ENCODE results near the gene LENG1. TPM values are rescaled to one million over a fixed set of nuclear protein-coding genes. Genes with fewer than 3 reads are reported as not detected.

Gene LENG1
- total and polyA plus RNA-seq, 8 donors: 2.1 to 9.7 (median 4.8) TPM

DNA sequence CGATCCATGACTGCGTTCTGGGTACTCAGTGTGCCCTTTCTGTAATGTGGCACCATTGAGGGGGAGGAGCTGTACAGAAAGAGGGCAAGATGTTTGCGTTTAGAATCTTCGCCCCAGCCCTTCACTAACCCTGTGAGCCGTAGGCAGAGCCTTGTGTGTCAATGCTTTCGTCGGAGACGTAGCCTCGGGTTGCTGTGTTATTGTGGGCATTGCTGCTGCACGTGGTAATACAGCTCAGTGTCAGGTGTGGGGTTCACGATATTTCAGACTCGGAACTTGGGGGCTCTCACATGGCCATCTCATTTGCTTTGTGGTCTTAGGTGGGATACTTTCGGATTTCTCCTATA is 47.3 kb upstream of the LENG1 start:
- Histone ChIP-seq H3K27me3 (no peaks in the 10 kb centered on the region), H3K27ac (peak overlapping the region in 2 of 4 donors; percentile 91 to 94), H3K36me3 (peaks cover 7 to 44% (median 38%) of the 10 kb centered on the region in 3 donors), H3K4me3 (peak overlapping the region in 1 of 4 donors; percentile 14), H3K9me3 (no peaks in the 10 kb centered on the region), H3K4me1 (peaks cover 30 to 89% (median 69%) of the 10 kb centered on the region in 3 donors)
- FAIRE-seq (no peak), ATAC-seq (no peak), DNase-seq (no peak)
- intact Hi-C loops (cut with DNase I): no loop called here
- no peak for TF ChIP-seq CTCF (IDR thresholded peaks at IDR 0.05)
- WGBS, 2 donors: 77 to 78% methylated on average over 13 of the region's 13 CpGs

DNA sequence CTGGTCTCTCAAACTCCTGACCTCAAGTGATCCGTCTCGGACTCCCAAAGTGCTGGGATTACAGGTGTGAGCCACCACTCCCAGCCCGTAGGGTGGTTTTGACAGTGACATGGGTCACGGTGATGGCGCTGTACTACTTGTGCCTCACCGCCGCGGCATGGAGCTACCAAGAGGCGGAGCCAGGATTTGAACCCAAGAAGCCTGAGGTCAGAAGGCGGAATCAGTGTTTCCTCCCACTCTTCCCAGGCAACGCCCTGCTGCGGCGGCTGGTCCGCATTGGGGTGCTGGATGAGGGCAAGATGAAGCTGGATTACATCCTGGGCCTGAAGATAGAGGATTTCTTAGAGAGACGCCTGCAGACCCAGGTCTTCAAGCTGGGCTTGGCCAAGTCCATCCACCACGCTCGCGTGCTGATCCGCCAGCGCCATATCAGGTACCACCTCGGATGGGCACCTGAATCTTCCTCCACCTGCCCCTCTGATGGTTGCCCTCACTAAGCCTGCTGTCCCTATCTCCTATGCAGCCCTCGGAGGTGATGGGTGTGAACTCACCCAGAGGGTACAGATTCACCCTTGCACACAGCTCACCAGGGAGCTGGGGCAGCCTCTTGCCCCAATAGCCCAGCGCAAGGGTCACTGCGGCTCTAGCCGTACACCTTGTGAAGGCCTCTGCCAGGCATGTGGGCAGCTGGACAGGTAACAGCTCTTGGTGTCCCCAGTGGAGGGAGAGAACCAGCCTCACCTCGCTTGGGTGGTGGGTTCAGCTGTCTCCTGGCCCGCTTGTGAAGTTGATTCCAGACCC is 46.7 kb upstream of the LENG1 start:
- peak overlapping the region in 1 of 4 donors; percentile 14 for H3K4me3 ChIP-seq
- peak overlapping the region in 2 of 4 donors; percentile 91 to 94 for H3K27ac ChIP-seq
- no peak for TF ChIP-seq CTCF (IDR thresholded peaks at IDR 0.05)
- WGBS, 2 donors: 88 to 91% methylated on average over 27 of the region's 27 CpGs
- DNase-seq (peak in 1 of 6 donors; percentile 73), FAIRE-seq (no peak), ATAC-seq (no peak)
- intact Hi-C loops (cut with DNase I): no loop called here
- peaks cover 30 to 93% (median 72%) of the 10 kb centered on the region in 3 donors for H3K4me1 ChIP-seq
- H3K9me3 ChIP-seq: no peaks in the 10 kb centered on the region
- peaks cover 7 to 44% (median 38%) of the 10 kb centered on the region in 3 donors for H3K36me3 ChIP-seq
- no peaks in the 10 kb centered on the region for H3K27me3 ChIP-seq

DNA sequence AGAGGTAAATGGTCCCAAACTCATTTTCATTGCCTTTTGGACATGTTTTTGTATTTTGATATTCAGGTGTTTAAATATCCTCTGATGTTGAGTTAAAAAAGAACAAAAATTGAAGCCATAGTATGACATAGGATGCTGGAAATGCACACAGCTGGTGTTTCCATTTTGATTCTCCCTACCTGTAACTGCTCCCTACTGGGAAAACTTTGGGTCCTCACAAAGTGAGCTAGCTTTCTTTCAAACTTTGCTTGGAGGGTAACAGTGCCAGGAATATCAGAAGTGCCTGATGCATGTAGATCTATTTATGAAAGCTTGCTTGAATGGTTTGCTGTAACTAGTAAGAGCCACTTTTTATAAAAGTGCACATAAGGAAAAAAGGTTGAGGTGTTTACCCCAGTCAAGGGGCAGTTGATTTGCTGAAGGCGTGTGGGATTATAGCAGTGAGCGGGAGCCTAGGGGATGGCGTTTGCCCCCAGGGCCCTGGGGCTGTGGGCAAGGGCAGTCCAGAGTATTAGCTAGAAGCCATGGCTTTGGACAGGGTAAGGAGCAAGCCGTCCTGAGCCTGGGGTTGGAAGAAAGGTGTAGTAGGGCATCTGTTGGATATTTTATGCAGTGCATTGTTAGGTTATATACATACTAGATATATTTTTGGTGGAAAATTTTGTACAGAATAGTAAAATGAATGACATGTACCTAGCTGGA is 45.4 kb upstream of the LENG1 start:
- no peak for TF ChIP-seq CTCF (IDR thresholded peaks at IDR 0.05)
- Histone ChIP-seq H3K27me3 (no peaks in the 10 kb centered on the region), H3K4me3 (peak overlapping the region in 1 of 4 donors; percentile 87), H3K36me3 (peaks cover 7 to 44% (median 38%) of the 10 kb centered on the region in 3 donors), H3K27ac (peak overlapping the region in 3 of 4 donors; percentile 4 to 94 (median 9)), H3K4me1 (peaks cover 27 to 82% (median 61%) of the 10 kb centered on the region in 3 donors), H3K9me3 (no peaks in the 10 kb centered on the region)
- DNase-seq (no peak), ATAC-seq (no peak), FAIRE-seq (no peak)
- 80 to 83% methylated on average over 4 of the region's 4 CpGs for WGBS, 2 donors
- intact Hi-C loops (cut with DNase I): no loop called here

GRCh38 chr19:54203151-54203611 is 43.7 kb upstream of the LENG1 start:
- no peak for TF ChIP-seq CTCF (IDR thresholded peaks at IDR 0.05)
- FAIRE-seq (no peak), ATAC-seq (peak in 3 of 4 donors; percentile 19 to 25 (median 24)), DNase-seq (peak in 4 of 6 donors; percentile 57 to 71 (median 62))
- Histone ChIP-seq H3K9me3 (no peaks in the 10 kb centered on the region), H3K36me3 (peaks cover 7 to 43% (median 38%) of the 10 kb centered on the region in 3 donors), H3K27me3 (no peaks in the 10 kb centered on the region), H3K4me1 (peaks cover 18 to 65% (median 44%) of the 10 kb centered on the region in 3 donors), H3K27ac (peak overlapping the region in 2 of 4 donors; percentile 93 to 97), H3K4me3 (peak overlapping the region in 3 of 4 donors; percentile 9 to 87 (median 56))
- intact Hi-C loops (cut with DNase I): no loop called here
- WGBS, 2 donors: 9 to 14% methylated on average over 9 of the region's 9 CpGs
